Activated CD8-positive, alpha-beta memory T cell treated with anti-CD3 and anti-CD28 coated beads for 4 hours (primary cell): Measurements from ENCODE around the gene ALOX15.
"Not testable (repeated sequence)": the region's sequence is repeated elsewhere in the genome, so short reads cannot be mapped to it uniquely, and the experiment has no call there.

ENCODE experiments used
- DNase-seq, 2 donors: peaks; one replicate each; pipeline ENCODE4 v3.0.0-alpha.2; 2020; ENCODE audit warnings: low read depth in 2 of 2

ALOX15 gene

GRCh38 chr17:4648741-4649140 is 7.3 kb upstream of the ALOX15 start:
- DNase-seq, result no peak

GRCh38 chr17:4645642-4646041 is 4.2 kb upstream of the ALOX15 start:
- DNase-seq, result no peak

GRCh38 chr17:4643676-4644075 is 2.2 kb upstream of the ALOX15 start:
- no peak for DNase-seq

GRCh38 chr17:4642286-4642685 is 808 bp upstream of the ALOX15 start:
- DNase-seq, result no peak

GRCh38 chr17:4640569-4641188 is 799 bp downstream of the ALOX15 start:
- not testable (repeated sequence) for DNase-seq

- not testable (repeated sequence) for DNase-seq
Observed at GRCh38 chr17:4639301-4640059, 2.0 kb downstream of the ALOX15 start.

- DNase-seq, result not testable (repeated sequence)
Observed at GRCh38 chr17:4638766-4639165, 2.7 kb downstream of the ALOX15 start.

GRCh38 chr17:4636474-4637100 is 4.9 kb downstream of the ALOX15 start:
- DNase-seq, result no peak

- DNase-seq, result no peak
Observed at GRCh38 chr17:4635823-4636375, 5.6 kb downstream of the ALOX15 start.

GRCh38 chr17:4634976-4635375 is 6.5 kb downstream of the ALOX15 start:
- no peak for DNase-seq

GRCh38 chr17:4633643-4634042 is 7.8 kb downstream of the ALOX15 start:
- DNase-seq, result no peak

- DNase-seq, result no peak
Observed at GRCh38 chr17:4632581-4632920, 8.9 kb downstream of the ALOX15 start.

GRCh38 chr17:4631836-4632580 is 9.5 kb downstream of the ALOX15 start:
- no peak for DNase-seq

- no peak for DNase-seq
Observed at GRCh38 chr17:4631431-4631830, 10.0 kb downstream of the ALOX15 start.

GRCh38 chr17:4626734-4627256 is 14.7 kb downstream of the ALOX15 start:
- no peak for DNase-seq

GRCh38 chr17:4625181-4625617 is 16.3 kb downstream of the ALOX15 start:
- DNase-seq, result no peak

GRCh38 chr17:4624451-4624911 is 17.0 kb downstream of the ALOX15 start:
- DNase-seq, result not testable (repeated sequence)

- DNase-seq, result no peak
Observed at GRCh38 chr17:4623249-4623648, 18.2 kb downstream of the ALOX15 start.

GRCh38 chr17:4622375-4622774 is 19.1 kb downstream of the ALOX15 start:
- DNase-seq, result no peak

GRCh38 chr17:4620531-4621101 is 20.9 kb downstream of the ALOX15 start:
- no peak for DNase-seq
